SH-SY5Y (cell line): ENCODE data around the gene DDX42.

ENCODE experiments used
- GATA2 ChIP-seq: IDR thresholded peaks from 2 replicates; pipeline ENCODE4 v1.6.1; 2011; ENCODE audit warnings: mild to moderate bottlenecking, low read depth, low read length
- GATA3 ChIP-seq: IDR thresholded peaks from 2 replicates; pipeline ENCODE4 v1.6.1; 2011; ENCODE audit warnings: low read depth, mild to moderate bottlenecking, low read length, moderate library complexity

GRCh38 chr17:63805591-63805990 lies 31.6 kb downstream of the DDX42 start:
- TF ChIP-seq GATA2 (no peak), GATA3 (no peak)
